M059J (cell line): ENCODE measurements around the gene EDDM13. TPM values are rescaled to one million over a fixed set of nuclear protein-coding genes. Genes with fewer than 3 reads are reported as not detected.
A peak's percentile ranks its signal among the peaks of the same experiment; 100 is the strongest.
"Not testable (repeated sequence)": the region's sequence is repeated elsewhere in the genome, so short reads cannot be mapped to it uniquely, and the experiment has no call there.

Source experiments
- DNase-seq: peaks from one replicate; pipeline ENCODE4 v3.0.0-alpha.2; 2012; ENCODE audit warnings: low read depth
- total RNA-seq: library from RNA; depleted of rRNA; stranded (reverse); fragments of >200 nt; shearing (Covaris generic); gene quantifications from 2 replicates; pipeline ENCODE4 v1.2.3, GENCODE V29; 2014

Gene EDDM13
- total RNA-seq, 1 experiment from 2014 or later = not detected

DNA sequence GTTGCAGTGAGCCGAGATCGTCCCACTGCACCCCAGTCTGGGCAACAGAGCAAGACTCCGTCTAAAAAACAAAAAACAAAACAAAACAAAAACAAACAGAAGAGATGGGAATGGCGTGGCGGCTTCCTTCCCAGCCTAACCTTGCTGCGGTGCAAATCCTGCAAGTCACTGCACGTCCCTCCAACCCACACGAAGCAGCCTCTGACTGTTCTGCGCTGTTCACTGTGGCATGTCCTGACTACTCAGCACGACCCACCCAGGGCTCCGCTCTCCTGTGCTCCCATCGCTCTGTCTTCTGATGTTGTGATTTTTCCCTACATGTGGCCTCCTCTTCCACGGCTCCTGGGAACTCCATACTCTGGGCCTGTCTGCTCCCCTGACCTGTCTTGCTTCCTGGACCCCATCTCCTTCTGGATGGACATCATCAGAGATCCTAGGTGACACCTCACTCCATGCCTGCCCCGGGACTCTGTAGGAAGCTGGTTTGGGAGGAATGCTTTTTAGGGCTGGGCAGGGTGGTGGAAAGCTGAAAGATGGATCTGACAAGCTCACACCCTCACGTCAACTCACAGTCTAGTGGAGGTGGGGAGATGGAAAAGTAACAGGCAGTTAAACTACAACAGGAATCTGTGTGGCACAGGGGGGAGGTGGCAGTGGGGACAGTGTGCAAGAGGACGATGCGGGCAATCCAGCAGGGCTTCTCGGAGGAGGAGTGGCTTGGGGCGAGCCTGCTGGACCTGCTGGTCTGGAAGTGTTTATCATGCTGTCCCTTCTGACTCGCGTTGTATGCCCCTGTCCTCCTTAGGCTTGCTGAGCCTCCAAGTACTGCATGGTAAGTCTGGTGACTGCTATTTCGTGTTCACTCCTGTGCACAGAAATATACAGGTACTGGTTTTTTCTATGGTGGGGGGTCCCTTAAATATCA lies 23.2 kb downstream of the EDDM13 start:
- DNase-seq = no peak

DNA sequence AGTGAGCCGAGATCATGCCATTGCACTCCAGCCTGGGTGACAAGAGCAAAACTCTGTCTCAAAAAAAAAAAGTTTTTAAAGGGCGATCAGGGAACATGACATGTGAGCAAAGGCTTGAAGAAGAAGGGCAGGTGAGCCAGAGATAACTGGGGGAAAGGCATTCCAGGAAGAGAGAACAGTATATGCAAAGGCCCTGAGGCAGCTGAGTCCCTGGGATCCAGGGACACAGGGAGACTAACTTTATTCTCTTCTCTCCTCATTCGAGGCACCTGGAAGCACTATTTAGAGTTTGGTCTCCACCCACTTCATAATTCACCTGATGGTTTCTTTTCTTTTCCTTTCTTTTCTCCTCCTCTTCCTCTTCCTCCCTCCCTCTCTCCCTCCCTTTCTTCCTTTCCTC lies 24.5 kb downstream of the EDDM13 start:
- no peak for DNase-seq

DNA sequence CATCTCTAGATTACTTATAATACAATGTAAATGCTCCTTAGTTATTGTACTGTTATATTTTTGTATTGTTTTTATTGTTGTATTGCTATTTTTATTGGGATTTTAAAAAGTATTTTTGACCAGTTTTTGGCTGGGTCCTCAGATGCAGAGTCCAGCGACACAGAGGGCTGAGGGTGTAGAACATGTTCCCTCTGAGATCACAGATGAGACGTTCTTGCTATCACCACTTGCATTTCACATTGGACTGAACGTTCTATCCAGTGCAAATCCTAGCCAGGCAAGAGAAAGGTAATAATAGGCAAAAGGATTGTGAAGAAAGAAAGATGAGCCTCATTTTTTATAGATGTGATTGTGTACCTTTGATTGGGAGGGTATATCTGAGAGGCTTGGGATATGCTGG lies 27.1 kb downstream of the EDDM13 start:
- no peak for DNase-seq

DNA sequence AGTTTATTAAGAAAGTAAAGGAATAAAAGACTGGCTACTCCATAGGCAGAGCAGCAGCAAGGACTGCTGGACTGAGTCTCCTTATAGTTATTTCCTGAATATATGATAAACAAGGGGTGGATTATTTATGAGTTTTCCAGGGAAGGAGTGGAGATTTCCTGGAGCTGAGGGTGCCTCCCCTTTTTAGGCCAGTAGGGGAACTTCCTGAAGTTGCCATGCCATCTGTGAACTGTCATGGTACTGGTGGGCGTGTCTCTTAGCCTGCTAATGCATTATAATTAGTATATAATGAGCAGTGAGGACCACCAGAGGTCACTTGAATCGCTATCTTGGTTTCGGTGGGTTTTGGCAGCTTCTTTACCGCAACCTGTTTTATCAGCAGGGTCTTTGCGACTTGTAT lies 28.6 kb downstream of the EDDM13 start:
- no peak for DNase-seq

DNA sequence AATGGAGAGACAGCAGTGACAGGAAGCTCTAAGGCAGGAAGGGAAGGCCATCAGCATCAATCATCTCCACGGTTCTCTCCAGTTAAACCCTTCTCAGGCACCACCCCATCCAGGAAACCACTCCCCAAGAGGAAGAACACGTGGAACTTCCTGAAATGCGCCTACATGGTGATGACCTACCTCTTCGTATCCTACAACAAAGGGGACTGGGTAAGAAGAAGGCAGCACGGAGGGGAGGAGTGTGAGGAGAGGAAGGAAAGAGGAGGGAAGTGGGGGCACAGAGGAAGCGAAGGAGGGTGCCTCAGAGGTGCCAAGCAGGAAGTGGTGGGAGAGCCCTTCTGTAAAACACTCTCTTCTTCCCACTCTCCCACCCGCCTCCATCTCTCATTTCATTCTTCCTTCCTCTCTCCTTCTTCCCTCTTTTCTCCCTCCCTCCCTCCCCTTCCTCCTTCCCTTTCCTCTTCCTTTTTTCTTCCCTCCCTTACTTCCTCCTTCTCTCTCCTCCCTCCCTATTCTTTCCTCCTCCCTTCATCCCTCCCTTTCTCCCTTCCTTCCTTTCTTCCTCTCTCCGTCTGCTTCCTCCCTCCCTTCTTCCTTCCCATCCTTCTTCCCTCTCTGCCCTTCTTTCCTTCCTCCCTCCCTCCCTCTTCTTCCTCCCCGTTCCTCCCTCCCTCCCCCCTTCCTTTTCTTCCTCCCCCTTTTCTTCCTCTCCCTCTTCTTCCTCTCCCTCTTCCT lies 29.5 kb downstream of the EDDM13 start:
- no peak for DNase-seq

DNA sequence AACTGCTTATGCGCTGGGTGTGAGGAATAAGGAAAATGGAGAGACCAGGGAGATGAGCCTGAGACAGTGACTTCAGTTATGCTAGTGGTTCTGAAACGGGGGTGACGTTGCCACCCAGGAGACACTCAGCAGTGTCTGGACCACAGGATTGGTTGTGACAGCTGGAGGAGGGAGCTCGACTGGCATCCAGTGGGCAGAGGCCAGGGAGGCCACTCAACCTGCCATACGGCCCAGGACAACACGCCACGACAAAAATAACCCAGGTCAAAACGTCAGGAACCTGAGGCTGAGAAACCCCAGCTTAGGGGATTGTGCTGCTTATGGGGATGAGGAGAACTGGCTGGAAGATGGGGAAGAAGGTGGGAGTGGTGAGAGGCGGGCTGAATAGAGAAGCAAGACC lies 31.7 kb downstream of the EDDM13 start:
- DNase-seq = no peak

DNA sequence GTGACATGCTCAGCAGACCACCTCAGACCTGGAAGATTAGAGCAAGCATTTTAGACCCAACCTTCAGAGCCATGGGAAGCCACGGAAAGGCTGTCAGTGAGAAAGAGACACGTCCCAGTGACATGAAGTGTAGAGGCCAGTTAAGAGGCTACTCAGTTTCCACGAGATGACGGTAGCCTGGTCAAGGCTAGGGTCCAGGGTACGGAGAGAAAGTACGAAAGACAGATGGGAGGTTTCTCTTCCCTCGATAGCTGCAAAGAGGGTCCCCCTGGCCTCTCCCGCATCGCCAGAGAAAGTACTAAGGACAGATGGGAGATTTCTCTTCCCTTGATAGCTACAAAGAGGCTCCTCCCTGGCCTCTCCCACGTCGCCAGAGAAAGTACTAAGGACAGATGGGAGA lies 33.5 kb downstream of the EDDM13 start:
- no peak for DNase-seq

DNA sequence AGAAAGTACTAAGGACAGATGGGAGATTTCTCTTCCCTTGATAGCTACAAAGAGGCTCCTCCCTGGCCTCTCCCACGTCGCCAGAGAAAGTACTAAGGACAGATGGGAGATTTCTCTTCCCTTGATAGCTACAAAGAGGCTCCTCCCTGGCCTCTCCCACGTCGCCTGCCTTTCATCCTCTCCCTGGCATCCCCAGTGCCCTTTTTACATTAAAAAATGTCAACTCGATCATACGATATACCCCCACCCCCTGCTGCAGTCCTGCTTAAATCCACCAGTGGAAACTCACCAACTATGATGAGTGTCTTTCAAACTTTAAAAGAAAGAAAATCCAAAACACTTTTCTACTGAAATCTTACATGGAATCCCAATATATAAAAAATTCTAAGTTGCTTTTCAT lies 34.5 kb downstream of the EDDM13 start:
- DNase-seq = not testable (repeated sequence)

DNA sequence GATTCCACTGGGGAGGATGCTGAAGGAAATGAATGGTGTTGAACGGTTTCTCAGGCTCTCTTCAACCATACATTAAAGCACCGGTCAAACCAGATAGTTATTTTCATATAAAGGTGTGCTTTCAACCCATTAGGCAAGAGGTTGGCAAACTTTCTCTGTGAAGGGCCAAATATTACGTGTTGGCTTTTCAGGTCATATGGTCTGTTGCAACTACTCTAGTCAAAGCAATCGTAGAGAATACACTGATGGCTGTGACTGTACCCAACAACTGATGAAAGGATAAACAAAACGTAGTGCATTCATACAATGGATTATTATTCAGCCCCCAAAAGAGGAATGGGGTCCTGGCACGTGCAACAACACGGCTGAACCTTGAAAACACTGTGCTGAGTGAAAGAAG lies 36.2 kb downstream of the EDDM13 start:
- no peak for DNase-seq

DNA sequence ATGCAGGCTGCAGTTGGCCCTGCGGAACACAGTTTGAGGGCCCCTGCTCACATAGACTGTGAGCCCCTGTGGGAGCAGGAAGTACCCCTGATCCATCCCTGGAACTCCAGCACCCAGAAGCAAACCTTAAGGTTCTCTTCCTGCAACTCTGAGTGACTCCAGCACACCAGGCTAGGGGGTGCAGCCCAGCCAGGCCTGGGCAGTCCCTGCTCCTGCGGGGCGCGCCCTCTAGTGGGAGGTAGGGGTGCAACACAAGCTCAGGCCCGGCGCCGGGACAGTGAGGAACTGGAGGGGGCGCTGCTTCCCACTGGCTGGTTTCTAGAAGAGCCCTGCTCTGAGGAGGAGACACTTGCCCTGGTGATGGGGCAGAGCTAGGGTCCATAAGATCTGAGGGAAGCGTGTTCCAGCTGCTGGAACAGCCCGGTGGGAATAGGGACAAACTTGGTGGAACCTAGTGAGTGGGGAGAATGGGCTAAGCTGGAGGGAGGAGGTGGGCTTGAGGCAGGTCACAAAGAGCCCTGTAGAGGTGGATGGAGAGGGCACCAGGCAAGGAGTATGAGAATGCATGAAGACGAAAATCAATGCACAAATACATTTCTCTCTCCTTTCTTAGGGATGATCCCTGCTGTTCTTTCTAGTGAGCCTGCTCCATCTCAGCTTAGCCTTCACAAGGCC lies 37.1 kb downstream of the EDDM13 start:
- DNase-seq = peak; percentile 7

DNA sequence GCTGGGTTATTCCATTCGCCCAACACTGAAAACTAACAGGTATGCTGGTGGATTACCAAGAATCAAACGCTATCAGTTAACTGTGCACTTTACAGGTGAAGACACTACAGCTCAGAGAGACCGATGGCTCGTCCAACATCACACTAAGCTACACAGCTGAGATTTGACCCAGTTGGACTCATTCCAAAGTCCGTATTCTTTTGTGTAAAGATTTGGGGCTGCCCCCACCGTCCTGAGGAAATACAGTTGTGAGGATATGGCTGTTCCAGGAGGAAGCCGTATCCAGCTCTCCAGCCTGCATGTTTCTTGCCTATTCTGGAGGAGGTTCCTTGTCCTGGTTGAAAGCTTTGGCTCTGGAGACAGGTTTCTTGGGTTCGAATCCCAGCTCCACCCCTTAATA lies 37.9 kb downstream of the EDDM13 start:
- no peak for DNase-seq

DNA sequence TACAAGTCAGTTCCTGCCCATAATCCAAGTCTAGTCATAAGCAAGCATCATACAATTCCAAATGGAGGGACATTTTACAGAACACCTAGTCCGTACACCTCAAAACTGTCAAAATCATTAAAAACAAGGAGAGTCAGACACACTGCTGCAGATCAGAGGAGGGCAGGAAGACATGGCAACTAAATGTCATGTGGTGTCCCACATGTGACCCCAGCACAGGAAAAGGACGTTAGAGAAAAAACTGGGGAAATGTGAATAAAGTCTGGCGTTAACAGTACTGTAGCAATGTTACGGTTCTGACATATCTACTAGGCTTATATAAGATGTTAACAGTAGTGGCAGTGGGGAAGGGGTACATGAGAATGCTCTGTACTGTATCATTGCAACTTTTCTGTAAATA lies 39.8 kb downstream of the EDDM13 start:
- no peak for DNase-seq

DNA sequence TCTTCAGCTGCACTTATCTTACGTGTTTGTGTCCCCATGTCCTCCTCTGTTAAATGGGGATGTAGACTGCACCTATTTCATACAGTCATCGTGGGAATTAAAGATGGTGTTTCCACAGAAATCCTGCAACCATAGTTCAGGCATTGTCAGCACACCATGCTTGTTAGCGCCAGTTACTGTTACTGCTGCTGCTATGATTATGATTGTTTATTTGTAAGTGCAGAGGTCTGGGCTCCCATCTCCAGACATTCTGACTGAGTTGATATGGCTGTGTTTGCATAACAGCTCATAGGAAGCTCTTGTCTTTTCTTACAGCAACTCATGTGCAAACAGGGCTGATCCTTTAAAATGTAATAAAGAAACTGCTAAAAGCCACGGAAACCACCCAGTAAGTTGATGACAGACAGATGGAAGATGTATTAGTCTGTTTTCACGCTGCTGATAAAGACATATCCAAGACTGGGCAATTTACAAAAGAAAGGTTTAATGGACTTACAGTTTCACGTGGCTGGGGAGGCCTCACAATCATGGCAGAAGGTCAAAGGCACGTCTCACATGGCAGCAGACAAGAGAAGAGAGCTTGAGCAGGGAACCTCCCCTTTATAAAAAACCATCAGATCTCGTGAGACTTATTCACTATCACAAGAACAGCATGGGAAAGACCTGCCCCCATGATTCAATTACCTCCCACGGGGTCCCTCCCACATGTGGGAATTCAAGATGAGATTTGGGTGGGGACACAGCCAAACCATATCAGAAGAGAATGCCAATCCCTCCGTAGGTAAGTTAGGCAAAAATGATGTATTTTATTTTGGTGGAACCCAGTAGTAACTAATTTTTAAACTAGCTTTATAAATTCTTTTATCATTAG lies 40.5 kb downstream of the EDDM13 start:
- DNase-seq = no peak

DNA sequence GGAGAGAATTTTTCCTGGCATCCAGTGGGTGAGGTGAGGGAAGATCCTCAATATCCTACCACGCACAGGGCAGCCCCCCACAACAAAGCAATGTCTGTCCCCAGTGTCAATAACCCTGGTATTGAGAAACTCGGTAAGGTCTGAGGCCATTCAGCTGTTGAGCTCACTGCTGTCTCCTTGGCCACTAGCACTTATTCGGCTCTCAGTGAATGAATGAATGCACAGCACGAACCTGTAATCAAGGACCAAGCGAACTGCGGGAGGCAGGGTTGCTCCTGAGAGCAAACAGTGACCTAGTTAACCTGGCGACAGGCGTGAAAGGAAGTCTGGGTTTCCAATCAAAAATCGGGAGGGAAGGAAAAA lies 41.5 kb downstream of the EDDM13 start:
- DNase-seq = no peak

DNA sequence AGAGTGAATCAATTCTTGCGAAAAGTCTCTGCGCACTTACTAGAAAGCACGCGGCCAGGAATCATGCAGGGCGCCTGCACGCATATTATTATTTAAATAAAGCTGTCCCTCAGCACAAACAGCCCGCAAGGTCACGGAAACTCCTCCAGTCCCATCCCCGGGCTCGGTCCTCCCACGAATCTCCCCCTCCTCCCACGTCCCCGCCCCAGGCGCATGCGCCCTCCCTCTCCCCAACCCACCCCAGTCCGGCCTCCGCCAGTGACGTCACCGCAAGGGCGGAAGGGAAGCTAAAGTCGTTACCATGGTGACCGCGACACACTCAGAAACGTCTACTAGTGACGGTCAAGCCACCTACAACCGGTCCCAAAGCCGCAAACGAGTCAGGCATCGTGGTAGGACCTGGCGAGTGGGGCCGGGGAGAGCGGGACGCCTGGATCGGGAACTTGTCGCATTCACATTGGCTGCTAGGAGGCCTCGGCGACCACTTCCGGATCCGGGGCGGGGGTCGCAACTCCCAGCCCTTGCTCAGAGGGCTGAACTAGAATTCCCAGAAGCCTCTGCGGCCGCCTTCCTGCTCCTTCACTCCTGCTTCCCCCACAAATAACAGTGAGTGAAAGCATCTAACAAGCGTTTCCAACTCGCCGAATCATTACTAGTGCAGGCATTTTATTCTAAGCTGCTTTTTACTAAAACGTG lies 42.0 kb downstream of the EDDM13 start, which contains the start of gene ZSCAN5A:
Gene ZSCAN5A (minus strand): TSS at position 459 of the 696 bp plus-strand sequence. CDS start 89,793 bp downstream, outside the sequence.
- peak; percentile 92 for DNase-seq

DNA sequence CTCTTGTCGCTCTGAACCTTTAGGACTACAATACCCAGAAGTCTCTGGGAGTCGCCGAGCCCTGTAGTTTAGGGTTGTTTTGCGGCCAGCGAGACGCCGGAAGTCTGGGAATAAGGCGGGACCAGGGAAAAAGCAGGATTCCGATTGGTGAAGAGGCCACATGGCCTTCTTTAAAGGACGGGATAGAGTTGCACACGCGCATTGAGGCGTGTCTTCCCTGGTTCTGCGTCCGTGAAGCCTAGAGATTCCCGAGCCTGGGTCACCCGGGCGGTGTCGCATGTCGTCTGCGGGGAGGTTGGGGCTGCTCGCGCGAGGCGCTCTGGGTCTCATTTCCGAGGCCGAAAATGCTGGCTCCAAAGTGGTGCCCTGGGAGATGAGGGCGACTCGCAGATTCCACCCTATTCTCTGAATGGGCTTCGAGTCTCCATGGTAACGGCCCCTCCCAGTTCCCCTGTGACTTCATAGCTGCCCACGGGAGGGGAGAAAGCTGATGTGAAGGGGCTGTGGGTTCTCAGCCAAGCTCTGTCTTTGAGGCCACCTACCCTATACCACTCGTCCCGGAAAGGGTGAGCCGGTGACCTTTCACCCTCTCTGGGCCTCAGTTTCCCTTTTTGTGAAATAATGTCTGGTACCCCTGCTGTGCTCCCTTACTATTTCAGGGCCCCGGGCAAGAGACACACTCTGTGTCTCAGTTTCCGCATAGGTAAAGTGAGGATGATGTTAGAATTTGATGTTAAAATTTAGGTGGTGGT lies 42.7 kb downstream of the EDDM13 start:
- peak; percentile 98 for DNase-seq

DNA sequence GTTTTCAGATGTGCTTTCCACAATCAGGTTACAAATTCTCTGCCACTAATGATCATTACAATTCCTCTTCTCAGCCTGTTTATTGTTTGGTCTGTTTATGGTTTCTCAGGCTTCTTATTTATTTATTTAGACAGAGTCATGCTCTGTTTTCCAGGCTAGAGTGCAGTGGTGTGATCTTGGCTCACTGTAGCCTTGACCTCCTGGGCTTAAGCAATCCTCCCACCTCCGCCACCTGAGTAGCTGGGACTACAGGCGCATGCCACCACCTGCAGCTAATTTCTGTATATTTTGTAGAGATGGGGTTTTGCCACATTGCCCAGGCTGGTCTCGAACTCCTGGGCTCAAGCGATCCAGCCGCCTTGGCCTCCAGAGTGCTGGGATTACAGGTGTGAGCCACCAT lies 44.2 kb downstream of the EDDM13 start:
- DNase-seq = no peak

DNA sequence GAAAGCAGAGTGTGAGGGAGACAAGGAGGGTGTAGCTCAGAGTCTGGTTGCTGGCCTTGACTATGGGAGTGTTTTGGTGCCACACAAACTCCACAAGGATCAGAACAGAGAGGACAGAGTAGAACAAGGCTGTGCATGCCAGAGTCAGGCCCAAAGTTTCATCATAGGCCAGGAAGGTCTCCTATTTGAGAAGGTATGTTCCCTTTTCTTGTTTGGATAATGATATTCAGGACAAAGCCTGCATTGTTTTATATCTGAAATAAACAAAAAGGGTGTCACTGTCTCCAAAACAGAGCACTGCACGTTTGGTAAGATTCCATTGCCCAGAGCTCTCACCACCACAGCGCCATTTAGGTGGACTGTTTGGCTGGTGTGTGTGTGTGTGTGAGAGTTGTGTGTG lies 45.2 kb downstream of the EDDM13 start:
- no peak for DNase-seq

DNA sequence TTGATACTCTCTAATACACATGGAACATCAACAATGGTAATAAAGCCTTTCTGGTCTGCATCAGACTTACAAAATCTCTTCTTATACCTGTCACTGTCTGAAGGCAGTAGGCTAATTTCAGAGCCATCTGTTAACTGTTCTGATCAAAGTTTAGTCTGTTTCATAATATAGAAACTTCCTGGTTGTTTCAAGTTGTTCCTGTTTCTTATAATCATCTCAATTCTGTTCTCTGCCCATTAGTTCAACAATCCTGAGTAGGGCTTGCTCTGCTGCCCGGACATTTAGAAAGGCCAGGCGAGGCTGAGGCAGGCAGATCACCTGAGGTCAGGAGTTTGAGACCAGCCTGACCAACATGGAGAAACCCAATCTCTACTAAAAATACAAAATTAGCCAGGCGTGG lies 47.4 kb downstream of the EDDM13 start:
- no peak for DNase-seq
